HCT116 (cell line): ENCODE results near the gene CBLB. TPM values are rescaled to one million over a fixed set of nuclear protein-coding genes. Genes with fewer than 3 reads are reported as not detected.

Source experiments
- ATAC-seq: fragments of 200-7000 bp; cut with Tn5 transposase; 2 replicates; pipeline ENCODE4 v1.9.1; 2020; ENCODE audit warnings: mild to moderate bottlenecking, moderate library complexity
- BruUV-seq: library from RNA; stranded (reverse); fragments of 400-500 nt; replicated peaks from 2 replicates; lab custom pipeline; 2021; lab: Mats Ljungman, UMichigan
- CTCF ChIA-PET: fragments of 300-600 bp; sonication (Branson Sonifier 250); formaldehyde crosslinking; loops from one replicate; lab custom pipeline; 2021; ENCODE audit warnings: antibody characterized with exemption; lab: Charles Lee
- POLR2A ChIA-PET: fragments of 300-600, 350-600 bp; sonication (Branson Sonifier 250); formaldehyde crosslinking; loops from one replicate; lab custom pipeline; 2021; ENCODE audit warnings: antibody characterized with exemption; lab: Charles Lee
- RAD21 ChIA-PET, 2 experiments: fragments of 300-600 bp; sonication (Branson Sonifier 250); formaldehyde crosslinking; loops; one replicate each; lab custom pipeline; 2023; ENCODE audit warnings: low total read pairs in 2 of 2; ENCODE audit not compliant: uncharacterized antibody in 2 of 2, unreplicated experiment in 2 of 2, low non-redundant PET in 1 of 2; lab: Charles Lee
- DNase-seq: peaks from one replicate; pipeline ENCODE4 v3.0.0-alpha.2; 2010; ENCODE audit warnings: low read depth, low spot score
- H2AFZ ChIP-seq: fragments of 200-600 bp; shearing (Covaris generic), sonication (generic); 2 replicates; pipeline ENCODE4 v1.6.1; 2017; ENCODE audit warnings: low read depth, mixed run types, mixed read lengths, antibody characterized with exemption, low read length; ENCODE audit not compliant: poor library complexity, severe bottlenecking
- H3K27ac ChIP-seq: 2 replicates; pipeline ENCODE4 v1.5.1; 2012; ENCODE audit warnings: low read depth, low read length
- H3K27me3 ChIP-seq: fragments of 200-600 bp; sonication (generic); 2 replicates; pipeline ENCODE4 v1.6.1; 2016; ENCODE audit warnings: mixed run types, low read length, mixed read lengths; ENCODE audit not compliant: insufficient read depth
- H3K36me3 ChIP-seq, 2 experiments: fragments of 200-500 bp in 1 of 2; fragments of 200-600 bp in 1 of 2; sonication (Bioruptor generic) in 1 of 2; sonication (generic) in 1 of 2; 2 replicates each; pipeline versions ENCODE4 v1.5.1 to v1.6.1; 2014 to 2016; ENCODE audit warnings: low read length in 2 of 2, inconsistent platforms in 1 of 2, mixed read lengths in 1 of 2, mixed run types in 1 of 2; ENCODE audit not compliant: insufficient read depth in 2 of 2, control insufficient read depth in 1 of 2
- H3K4me1 ChIP-seq, 2 experiments: fragments of 200-600 bp in 1 of 2; sonication (generic) in 1 of 2; 2 replicates each; pipeline versions ENCODE4 v1.5.1 to v1.6.1; 2012 to 2017; ENCODE audit warnings: low read length in 2 of 2, inconsistent platforms in 1 of 2, mild to moderate bottlenecking in 1 of 2, mixed read lengths in 1 of 2, mixed run types in 1 of 2, moderate library complexity in 1 of 2; ENCODE audit not compliant: insufficient read depth in 2 of 2, control insufficient read depth in 1 of 2
- H3K4me2 ChIP-seq: fragments of 200-600 bp; sonication (generic); 2 replicates; pipeline ENCODE4 v1.6.1; 2017; ENCODE audit warnings: mixed run types, low read length, mixed read lengths
- H3K4me3 ChIP-seq, 2 experiments: fragments of 200-600 bp in 1 of 2; sonication (generic) in 1 of 2; replicated peaks in 1 of 2; 2 replicates each; pipeline ENCODE4 v1.5.1; 2011 to 2016; ENCODE audit warnings: low read length in 2 of 2, control low read depth in 1 of 2, low read depth in 1 of 2, mild to moderate bottlenecking in 1 of 2, mixed read lengths in 1 of 2, mixed run types in 1 of 2
- H3K79me2 ChIP-seq: fragments of 200-600 bp; sonication (generic); 2 replicates; pipeline ENCODE4 v1.6.1; 2017; ENCODE audit warnings: mild to moderate bottlenecking, mixed run types, low read length, moderate library complexity, mixed read lengths; ENCODE audit not compliant: insufficient read depth
- H3K9ac ChIP-seq: fragments of 200-600 bp; sonication (generic); 2 replicates; pipeline ENCODE4 v1.6.1; 2016; ENCODE audit warnings: low read length, mixed read lengths
- H3K9me2 ChIP-seq: fragments of 200-600 bp; sonication (generic), shearing (Covaris generic); 2 replicates; pipeline ENCODE4 v1.6.1; 2017; ENCODE audit warnings: mixed run types, mild to moderate bottlenecking, moderate library complexity; ENCODE audit not compliant: insufficient read depth
- H3K9me3 ChIP-seq, 2 experiments: fragments of 200-500 bp in 1 of 2; fragments of 200-600 bp in 1 of 2; sonication (Bioruptor generic) in 1 of 2; sonication (generic) in 1 of 2; 2 replicates each; pipeline ENCODE4 v1.6.1; 2014 to 2017; ENCODE audit warnings: low read length in 2 of 2, mixed read lengths in 2 of 2, inconsistent platforms in 1 of 2, low read depth in 1 of 2, mild to moderate bottlenecking in 1 of 2, mixed run types in 1 of 2, moderate library complexity in 1 of 2; ENCODE audit not compliant: control insufficient read depth in 1 of 2, insufficient read depth in 1 of 2
- H4K20me1 ChIP-seq: fragments of 200-600 bp; sonication (generic), shearing (Covaris generic); 2 replicates; pipeline ENCODE4 v1.6.1; 2017; ENCODE audit warnings: mixed run types, mild to moderate bottlenecking, moderate library complexity; ENCODE audit not compliant: insufficient read depth
- EGR1 ChIP-seq: IDR thresholded peaks from 2 replicates; pipeline ENCODE4 v1.6.1; 2012; ENCODE audit warnings: low read depth
- FOSL1 ChIP-seq: IDR thresholded peaks from 2 replicates; pipeline ENCODE4 v1.6.1; 2012; ENCODE audit warnings: low read depth
- JUND ChIP-seq: IDR thresholded peaks from 2 replicates; pipeline ENCODE4 v1.6.1; 2012
- REST ChIP-seq: IDR thresholded peaks from 2 replicates; pipeline ENCODE4 v1.6.1; 2012; ENCODE audit warnings: low read depth
- SIN3A ChIP-seq: IDR thresholded peaks from 2 replicates; pipeline ENCODE4 v1.6.1; 2012; ENCODE audit warnings: low read depth
- SP1 ChIP-seq: IDR thresholded peaks from 2 replicates; pipeline ENCODE4 v1.6.1; 2012; ENCODE audit warnings: low read depth
- YY1 ChIP-seq: IDR thresholded peaks from 2 replicates; pipeline ENCODE4 v1.6.1; 2011; ENCODE audit warnings: low read length, low read depth, moderate library complexity, mild to moderate bottlenecking; ENCODE audit not compliant: insufficient replicate concordance; ENCODE audit errors: extremely low read depth
- intact Hi-C: fragments of 100-400 bp; cut with micrococcal nuclease; formaldehyde crosslinking; loops from 2 replicates; pipeline ENCODE4 v1.10.0; 2022
- total RNA-seq: library from RNA; stranded (reverse); gene quantifications from one replicate; pipeline ENCODE4 v1.2.1, GENCODE V29; 2021; ENCODE audit not compliant: unreplicated experiment
- TF ChIP-seq, protein P1 (sequence below), 3 experiments: fragments of 200-600 bp in 1 of 3; sonication (generic) in 1 of 3; IDR thresholded peaks in 2 of 3; conservative IDR thresholded peaks in 1 of 3; 2 replicates each; pipeline ENCODE4 v1.5.1; 2012 to 2017; ENCODE audit warnings: low read depth in 2 of 3, low read length in 2 of 3, antibody characterized with exemption in 1 of 3, borderline replicate concordance in 1 of 3, control low read depth in 1 of 3, mild to moderate bottlenecking in 1 of 3, mixed read lengths in 1 of 3, mixed run types in 1 of 3, moderate library complexity in 1 of 3; ENCODE audit not compliant: insufficient read depth in 1 of 3

CBLB gene
- total RNA-seq, 1 experiment from 2014 or later = 10.4 TPM

- ChIA-PET RAD21 (no interaction called here), POLR2A (no interaction called here), CTCF (no interaction called here)
- no peaks in the 10 kb centered on the region for H3K4me1 ChIP-seq
- no peak overlapping the region for H3K9ac ChIP-seq
- H3K9me2 ChIP-seq = no peaks in the 10 kb centered on the region; the same call in 1 of the 2 replicates
- H3K4me3 ChIP-seq = no peak overlapping the region
- intact Hi-C loops = no loop called here
- no peaks in the 10 kb centered on the region for H3K9me3 ChIP-seq
- H3K27me3 ChIP-seq = no peaks in the 10 kb centered on the region
- no peak overlapping the region for H3K27ac ChIP-seq
- no peak overlapping the region for H3K4me2 ChIP-seq
- H4K20me1 ChIP-seq = no peaks in the 10 kb centered on the region
- DNase-seq (no peak), ATAC-seq (no peak)
- no peak for TF ChIP-seq SP1
- TF ChIP-seq FOSL1 = no peak
- TF ChIP-seq JUND = no peak
- TF ChIP-seq REST = no peak
- TF ChIP-seq YY1 = no peak
- TF ChIP-seq SIN3A = no peak
- TF ChIP-seq, protein P1, sequence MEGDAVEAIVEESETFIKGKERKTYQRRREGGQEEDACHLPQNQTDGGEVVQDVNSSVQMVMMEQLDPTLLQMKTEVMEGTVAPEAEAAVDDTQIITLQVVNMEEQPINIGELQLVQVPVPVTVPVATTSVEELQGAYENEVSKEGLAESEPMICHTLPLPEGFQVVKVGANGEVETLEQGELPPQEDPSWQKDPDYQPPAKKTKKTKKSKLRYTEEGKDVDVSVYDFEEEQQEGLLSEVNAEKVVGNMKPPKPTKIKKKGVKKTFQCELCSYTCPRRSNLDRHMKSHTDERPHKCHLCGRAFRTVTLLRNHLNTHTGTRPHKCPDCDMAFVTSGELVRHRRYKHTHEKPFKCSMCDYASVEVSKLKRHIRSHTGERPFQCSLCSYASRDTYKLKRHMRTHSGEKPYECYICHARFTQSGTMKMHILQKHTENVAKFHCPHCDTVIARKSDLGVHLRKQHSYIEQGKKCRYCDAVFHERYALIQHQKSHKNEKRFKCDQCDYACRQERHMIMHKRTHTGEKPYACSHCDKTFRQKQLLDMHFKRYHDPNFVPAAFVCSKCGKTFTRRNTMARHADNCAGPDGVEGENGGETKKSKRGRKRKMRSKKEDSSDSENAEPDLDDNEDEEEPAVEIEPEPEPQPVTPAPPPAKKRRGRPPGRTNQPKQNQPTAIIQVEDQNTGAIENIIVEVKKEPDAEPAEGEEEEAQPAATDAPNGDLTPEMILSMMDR (IDR thresholded peaks at IDR 0.05 in 2 of 3, conservative IDR thresholded peaks at IDR 0.05 in 1 of 3; ENCODE audit: borderline replicate concordance in 1 of 3, insufficient read depth in 1 of 3, low read depth in 2 of 3, low read length in 2 of 3) = no peak
- no peak for TF ChIP-seq EGR1
- no TSS peak for BruUV-seq
- H3K36me3 ChIP-seq = no peaks in the 10 kb centered on the region
- no peaks in the 10 kb centered on the region for H3K79me2 ChIP-seq
- H2AFZ ChIP-seq = no peak overlapping the region
Observed at GRCh38 chr3:105848821-105849220, 20.0 kb downstream of the CBLB start.
